Measurements from ENCODE around the gene SLC7A8.

The SLC7A8 gene

GRCh38 chr14:23125933-23126524 is 57.4 kb downstream of the SLC7A8 start:
- Histone ChIP-seq H3K27ac (replicated peaks) (no peak overlapping the region), H3K27me3 (ENCODE audit: insufficient read depth, poor library complexity, severe bottlenecking) (no peaks in the 10 kb centered on the region), H3K4me3 (replicated peaks; ENCODE audit: insufficient read depth, low read length) (no peak overlapping the region)
- no peak for DNase-seq (ENCODE audit: low read depth in 1 of 2, low spot score in 1 of 2)
- TF ChIP-seq POLR2AphosphoS5 (IDR thresholded peaks at IDR 0.05; ENCODE audit: low read depth) (no peak), CTCF (IDR thresholded peaks at IDR 0.05; ENCODE audit: insufficient read depth, low read length) (no peak)

- DNase-seq (ENCODE audit: low read depth in 1 of 2, low spot score in 1 of 2), result no peak
- TF ChIP-seq GABPA (IDR thresholded peaks at IDR 0.05; ENCODE audit: low read depth), result no peak
- TF ChIP-seq CTCF (IDR thresholded peaks at IDR 0.05; ENCODE audit: insufficient read depth, low read length), result no peak
- no peak for TF ChIP-seq SPI1 (IDR thresholded peaks at IDR 0.05; ENCODE audit: borderline replicate concordance, low read depth)
- TF ChIP-seq POLR2AphosphoS5 (IDR thresholded peaks at IDR 0.05; ENCODE audit: low read depth), result no peak
- no peak overlapping the region for H3K27ac ChIP-seq (replicated peaks)
- H3K4me3 ChIP-seq (replicated peaks; ENCODE audit: insufficient read depth, low read length), result no peak overlapping the region
- H3K27me3 ChIP-seq (ENCODE audit: insufficient read depth, poor library complexity, severe bottlenecking), result no peaks in the 10 kb centered on the region
Measured at GRCh38 chr14:23125011-23125410, 58.4 kb downstream of the SLC7A8 start.

- Histone ChIP-seq H3K27ac (replicated peaks) (no peak overlapping the region), H3K4me3 (replicated peaks; ENCODE audit: insufficient read depth, low read length) (no peak overlapping the region), H3K27me3 (ENCODE audit: insufficient read depth, poor library complexity, severe bottlenecking) (no peaks in the 10 kb centered on the region)
- TF ChIP-seq POLR2AphosphoS5 (IDR thresholded peaks at IDR 0.05; ENCODE audit: low read depth) (no peak), SPI1 (IDR thresholded peaks at IDR 0.05; ENCODE audit: borderline replicate concordance, low read depth) (no peak), CTCF (IDR thresholded peaks at IDR 0.05; ENCODE audit: insufficient read depth, low read length) (no peak), REST (IDR thresholded peaks at IDR 0.05; ENCODE audit: insufficient replicate concordance, low read depth) (no peak), GABPA (IDR thresholded peaks at IDR 0.05; ENCODE audit: low read depth) (no peak)
- DNase-seq (ENCODE audit: low read depth in 1 of 2, low spot score in 1 of 2), result no peak
Measured at GRCh38 chr14:23124337-23124954, 59.0 kb downstream of the SLC7A8 start.

GRCh38 chr14:23123419-23123818 is 60.0 kb downstream of the SLC7A8 start:
- H3K27ac ChIP-seq (replicated peaks), result no peak overlapping the region
- H3K4me3 ChIP-seq (replicated peaks; ENCODE audit: insufficient read depth, low read length), result no peak overlapping the region
- no peak for DNase-seq (ENCODE audit: low read depth in 1 of 2, low spot score in 1 of 2)
- H3K27me3 ChIP-seq (ENCODE audit: insufficient read depth, poor library complexity, severe bottlenecking), result no peaks in the 10 kb centered on the region
- TF ChIP-seq GABPA (IDR thresholded peaks at IDR 0.05; ENCODE audit: low read depth), result no peak
- TF ChIP-seq SPI1 (IDR thresholded peaks at IDR 0.05; ENCODE audit: borderline replicate concordance, low read depth), result no peak
- no peak for TF ChIP-seq POLR2AphosphoS5 (IDR thresholded peaks at IDR 0.05; ENCODE audit: low read depth)
- no peak for TF ChIP-seq REST (IDR thresholded peaks at IDR 0.05; ENCODE audit: insufficient replicate concordance, low read depth)
- no peak for TF ChIP-seq CTCF (IDR thresholded peaks at IDR 0.05; ENCODE audit: insufficient read depth, low read length)
